ENCODE measurements around the gene TNFRSF6B. TPM values are rescaled to one million over a fixed set of nuclear protein-coding genes. Genes with fewer than 3 reads are reported as not detected.

The TNFRSF6B gene
- total RNA-seq, 1 donor from 2014 or later: 7.1 TPM

DNA sequence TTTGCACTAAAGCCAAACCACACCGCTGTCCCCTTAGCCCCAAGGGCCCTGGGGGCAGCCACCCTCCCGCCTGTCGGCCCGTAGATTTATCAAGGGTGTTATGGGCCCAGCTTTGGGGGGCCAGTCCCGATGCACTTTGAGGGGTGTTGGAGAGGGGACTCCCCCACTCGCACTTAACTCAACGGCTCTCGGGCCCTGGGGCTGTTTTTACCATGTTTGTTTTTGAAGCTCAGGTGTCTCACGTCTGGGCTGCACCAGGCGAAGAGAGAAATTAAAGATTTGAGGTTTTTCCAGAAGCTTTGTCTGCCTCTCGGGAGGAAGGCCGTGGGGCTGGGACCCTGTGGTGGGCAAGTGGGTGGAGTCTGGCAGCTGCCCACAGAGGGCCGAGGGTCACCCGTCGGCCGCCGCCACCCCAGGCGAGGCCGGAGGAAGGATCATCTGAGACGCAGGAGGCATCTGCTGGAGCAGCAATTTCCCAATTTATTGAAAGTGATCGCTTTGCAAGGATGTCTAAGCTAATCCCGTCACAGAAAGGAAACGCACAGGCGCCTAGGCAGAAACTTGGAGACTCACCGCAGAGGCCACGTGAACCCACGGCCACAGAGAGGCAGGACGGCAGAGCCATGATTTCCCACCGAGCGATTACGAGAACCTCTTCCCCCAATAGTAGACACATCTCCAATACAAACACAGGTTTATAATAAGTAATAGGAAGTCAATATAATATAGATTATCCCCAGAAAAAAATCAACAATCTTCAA lies 46.9 kb downstream of the TNFRSF6B start:
- H3K27me3 ChIP-seq (ENCODE audit: control insufficient read depth, insufficient read depth, low read length): no peaks in the 10 kb centered on the region
- FAIRE-seq: no peak
- TF ChIP-seq, protein P1, sequence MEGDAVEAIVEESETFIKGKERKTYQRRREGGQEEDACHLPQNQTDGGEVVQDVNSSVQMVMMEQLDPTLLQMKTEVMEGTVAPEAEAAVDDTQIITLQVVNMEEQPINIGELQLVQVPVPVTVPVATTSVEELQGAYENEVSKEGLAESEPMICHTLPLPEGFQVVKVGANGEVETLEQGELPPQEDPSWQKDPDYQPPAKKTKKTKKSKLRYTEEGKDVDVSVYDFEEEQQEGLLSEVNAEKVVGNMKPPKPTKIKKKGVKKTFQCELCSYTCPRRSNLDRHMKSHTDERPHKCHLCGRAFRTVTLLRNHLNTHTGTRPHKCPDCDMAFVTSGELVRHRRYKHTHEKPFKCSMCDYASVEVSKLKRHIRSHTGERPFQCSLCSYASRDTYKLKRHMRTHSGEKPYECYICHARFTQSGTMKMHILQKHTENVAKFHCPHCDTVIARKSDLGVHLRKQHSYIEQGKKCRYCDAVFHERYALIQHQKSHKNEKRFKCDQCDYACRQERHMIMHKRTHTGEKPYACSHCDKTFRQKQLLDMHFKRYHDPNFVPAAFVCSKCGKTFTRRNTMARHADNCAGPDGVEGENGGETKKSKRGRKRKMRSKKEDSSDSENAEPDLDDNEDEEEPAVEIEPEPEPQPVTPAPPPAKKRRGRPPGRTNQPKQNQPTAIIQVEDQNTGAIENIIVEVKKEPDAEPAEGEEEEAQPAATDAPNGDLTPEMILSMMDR (IDR thresholded peaks at IDR 0.05; ENCODE audit: insufficient read depth, low read length, severe bottlenecking): no peak
- H3K4me3 ChIP-seq (ENCODE audit: low read depth, low read length): no peak overlapping the region
- DNase-seq (ENCODE audit: low read depth): no peak
- peaks cover 18% of the 10 kb centered on the region for H3K36me3 ChIP-seq (ENCODE audit: control insufficient read depth, insufficient read depth, low read length)

DNA sequence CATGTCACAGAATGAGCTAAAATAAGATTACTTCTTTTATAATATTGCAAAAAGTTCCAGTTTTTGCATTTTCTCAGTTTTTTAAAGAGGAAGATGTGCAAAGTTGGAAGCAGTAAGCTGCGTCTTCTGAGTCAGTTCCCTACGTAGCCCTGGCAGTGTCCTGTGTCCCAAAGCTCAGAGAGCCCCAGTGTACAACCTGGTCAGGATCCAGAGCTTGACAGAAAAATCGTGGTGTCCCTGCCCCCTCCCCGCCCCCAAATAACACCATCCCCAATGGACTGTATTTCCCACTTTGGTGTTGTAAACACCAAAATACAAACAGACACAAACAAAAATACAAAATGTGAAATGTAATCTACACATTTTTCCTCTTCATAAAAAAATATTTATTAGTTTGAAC lies 47.7 kb downstream of the TNFRSF6B start:
- no peak for FAIRE-seq
- TF ChIP-seq, protein P1 (IDR thresholded peaks at IDR 0.05; ENCODE audit: insufficient read depth, low read length, severe bottlenecking): no peak
- peaks cover 18% of the 10 kb centered on the region for H3K36me3 ChIP-seq (ENCODE audit: control insufficient read depth, insufficient read depth, low read length)
- H3K27me3 ChIP-seq (ENCODE audit: control insufficient read depth, insufficient read depth, low read length): no peaks in the 10 kb centered on the region
- no peak overlapping the region for H3K4me3 ChIP-seq (ENCODE audit: low read depth, low read length)
- no peak for DNase-seq (ENCODE audit: low read depth)

DNA sequence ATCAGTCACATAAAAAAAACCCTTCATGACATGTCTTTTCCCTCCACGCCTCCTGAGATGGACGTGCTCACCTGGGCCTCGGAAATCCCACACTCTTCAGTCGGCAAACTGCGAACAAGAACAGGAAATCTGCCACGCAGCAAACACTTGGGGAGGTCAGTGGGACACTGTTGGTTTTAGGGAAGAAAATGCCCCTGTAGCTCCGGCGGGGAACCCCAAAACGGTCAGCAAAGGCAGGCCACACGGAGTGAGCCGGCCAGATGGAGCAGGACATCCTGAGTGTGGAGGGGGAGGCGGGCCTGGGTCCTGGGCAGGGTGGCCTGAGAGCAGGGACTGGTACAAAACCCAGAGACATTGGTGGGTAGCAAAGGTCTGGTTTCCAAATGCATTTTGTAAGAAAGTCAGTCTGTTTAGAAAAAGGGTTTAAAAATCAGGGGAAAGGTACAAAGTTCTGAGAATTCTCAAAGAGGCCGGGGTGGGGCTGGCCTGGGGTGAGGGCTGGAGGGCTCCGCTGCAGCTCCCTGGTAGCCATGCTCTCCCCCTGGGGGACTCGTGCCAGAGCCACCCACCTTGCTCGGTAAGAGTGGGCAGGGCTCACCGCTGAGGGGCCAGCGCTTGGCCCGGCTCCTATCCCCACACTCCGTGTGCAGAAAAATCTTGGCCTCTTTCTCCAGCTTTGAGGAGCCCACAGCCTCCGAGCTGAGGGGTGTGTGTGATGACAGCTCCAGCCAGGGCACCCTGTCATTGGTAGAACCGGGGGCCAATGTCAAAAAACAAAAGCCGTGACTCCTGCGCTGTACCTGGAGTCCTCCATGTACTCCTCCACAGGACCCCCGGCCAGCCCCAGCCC lies 48.3 kb downstream of the TNFRSF6B start:
- H3K36me3 ChIP-seq (ENCODE audit: control insufficient read depth, insufficient read depth, low read length): peaks cover 18% of the 10 kb centered on the region
- DNase-seq (ENCODE audit: low read depth) (no peak), FAIRE-seq (no peak)
- TF ChIP-seq, protein P1 (IDR thresholded peaks at IDR 0.05; ENCODE audit: insufficient read depth, low read length, severe bottlenecking): no peak
- H3K4me3 ChIP-seq (ENCODE audit: low read depth, low read length): no peak overlapping the region
- no peaks in the 10 kb centered on the region for H3K27me3 ChIP-seq (ENCODE audit: control insufficient read depth, insufficient read depth, low read length)

DNA sequence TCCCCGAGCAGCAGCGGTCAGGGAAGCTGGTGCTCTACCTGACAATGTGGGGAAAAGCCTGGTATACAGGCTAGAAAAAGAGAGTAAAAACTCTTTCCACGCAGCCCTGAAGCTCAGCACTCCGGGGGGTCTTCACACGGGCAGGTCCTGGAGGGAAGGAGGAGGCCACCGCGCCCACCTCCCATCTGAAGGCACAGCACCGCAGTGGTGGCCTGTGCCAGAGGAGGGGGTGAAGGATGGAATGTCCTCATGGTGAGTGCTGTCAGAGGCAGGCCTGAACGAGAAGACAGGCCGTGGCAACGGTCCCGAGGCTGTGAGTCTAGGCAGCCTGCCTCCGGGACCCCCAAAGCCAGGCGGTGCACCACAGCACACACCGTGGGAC lies 49.0 kb downstream of the TNFRSF6B start:
- H3K27me3 ChIP-seq (ENCODE audit: control insufficient read depth, insufficient read depth, low read length): no peaks in the 10 kb centered on the region
- no peak for FAIRE-seq
- TF ChIP-seq, protein P1 (IDR thresholded peaks at IDR 0.05; ENCODE audit: insufficient read depth, low read length, severe bottlenecking): no peak

DNA sequence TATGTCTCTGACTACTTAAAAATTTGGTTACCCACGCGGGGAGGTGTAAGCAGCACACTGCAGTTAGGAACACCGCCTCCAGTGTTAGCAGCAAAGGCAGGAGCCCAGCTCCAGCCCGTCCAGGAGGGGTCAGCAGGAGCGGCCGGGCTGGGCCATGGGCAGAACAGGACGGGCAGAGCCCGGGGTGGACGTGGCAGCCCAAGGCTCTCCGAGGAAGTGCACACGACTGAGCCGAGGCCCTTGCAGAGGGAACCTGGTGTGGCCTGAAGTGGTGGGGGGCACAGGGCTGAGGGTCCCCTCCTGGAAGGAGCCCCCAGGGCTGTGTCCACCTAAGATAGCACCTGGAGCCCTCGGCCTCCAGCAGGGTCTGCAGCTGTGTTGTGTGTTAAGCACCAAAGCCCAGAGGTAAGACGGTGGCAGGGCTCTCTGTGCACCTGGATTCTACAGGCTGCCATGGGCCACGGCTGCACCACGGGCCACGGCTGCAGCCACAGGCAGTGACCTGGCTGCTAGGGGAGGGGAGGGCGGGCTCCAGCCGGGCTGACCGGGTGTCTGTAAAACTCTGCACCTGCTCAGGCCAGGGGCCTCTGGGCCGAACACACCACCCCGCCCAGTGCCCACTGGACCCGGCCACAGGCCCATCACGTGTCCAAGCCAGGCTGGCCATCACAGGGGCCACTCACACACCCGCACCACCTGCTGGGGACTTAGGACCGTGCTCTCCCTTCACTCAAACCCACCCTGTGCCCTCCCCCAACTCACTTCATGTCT lies 49.7 kb downstream of the TNFRSF6B start:
- FAIRE-seq: no peak

More for the DNA sequence above, 49.0 kb downstream of the TNFRSF6B start:
- DNase-seq (ENCODE audit: low read depth): no peak
- H3K4me3 ChIP-seq (ENCODE audit: low read depth, low read length): no peak overlapping the region
- H3K36me3 ChIP-seq (ENCODE audit: control insufficient read depth, insufficient read depth, low read length): peaks cover 18% of the 10 kb centered on the region

More for the DNA sequence above, 49.7 kb downstream of the TNFRSF6B start:
- TF ChIP-seq, protein P1 (IDR thresholded peaks at IDR 0.05; ENCODE audit: insufficient read depth, low read length, severe bottlenecking): no peak
- H3K36me3 ChIP-seq (ENCODE audit: control insufficient read depth, insufficient read depth, low read length): peaks cover 18% of the 10 kb centered on the region
- H3K4me3 ChIP-seq (ENCODE audit: low read depth, low read length): no peak overlapping the region
- no peak for DNase-seq (ENCODE audit: low read depth)
- H3K27me3 ChIP-seq (ENCODE audit: control insufficient read depth, insufficient read depth, low read length): no peaks in the 10 kb centered on the region
